Measurements from ENCODE around the gene SETD1B. TPM values are rescaled to one million over a fixed set of nuclear protein-coding genes. Genes with fewer than 3 reads are reported as not detected.

The SETD1B gene
- total RNA-seq, 1 donor from 2014 or later: 19.4 TPM

DNA sequence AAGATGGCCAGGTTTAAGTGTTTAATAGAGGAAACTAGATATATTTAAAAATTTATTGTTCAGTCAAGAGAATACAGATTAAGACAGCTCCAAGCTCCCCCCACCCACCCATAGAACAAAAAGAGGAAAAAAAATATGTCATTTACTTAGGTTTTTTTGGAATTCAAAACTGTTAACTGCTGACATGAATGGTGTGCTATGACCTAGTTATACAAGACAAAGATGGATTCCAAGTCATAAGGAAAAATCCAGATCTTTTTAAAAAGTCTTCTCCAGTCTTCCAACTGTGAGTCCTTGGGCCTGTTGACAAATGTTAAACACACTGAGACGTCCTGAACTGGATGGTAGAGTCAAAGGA lies 1.3 kb upstream of the SETD1B start:
- H3K4me3 Mint-ChIP-seq (ENCODE audit: unreplicated experiment): peak overlapping the region; percentile 78
- DNase-seq (ENCODE audit: low spot score): no peak
- H3K4me1 Mint-ChIP-seq (ENCODE audit: low read depth): peaks cover 43% of the 10 kb centered on the region

DNA sequence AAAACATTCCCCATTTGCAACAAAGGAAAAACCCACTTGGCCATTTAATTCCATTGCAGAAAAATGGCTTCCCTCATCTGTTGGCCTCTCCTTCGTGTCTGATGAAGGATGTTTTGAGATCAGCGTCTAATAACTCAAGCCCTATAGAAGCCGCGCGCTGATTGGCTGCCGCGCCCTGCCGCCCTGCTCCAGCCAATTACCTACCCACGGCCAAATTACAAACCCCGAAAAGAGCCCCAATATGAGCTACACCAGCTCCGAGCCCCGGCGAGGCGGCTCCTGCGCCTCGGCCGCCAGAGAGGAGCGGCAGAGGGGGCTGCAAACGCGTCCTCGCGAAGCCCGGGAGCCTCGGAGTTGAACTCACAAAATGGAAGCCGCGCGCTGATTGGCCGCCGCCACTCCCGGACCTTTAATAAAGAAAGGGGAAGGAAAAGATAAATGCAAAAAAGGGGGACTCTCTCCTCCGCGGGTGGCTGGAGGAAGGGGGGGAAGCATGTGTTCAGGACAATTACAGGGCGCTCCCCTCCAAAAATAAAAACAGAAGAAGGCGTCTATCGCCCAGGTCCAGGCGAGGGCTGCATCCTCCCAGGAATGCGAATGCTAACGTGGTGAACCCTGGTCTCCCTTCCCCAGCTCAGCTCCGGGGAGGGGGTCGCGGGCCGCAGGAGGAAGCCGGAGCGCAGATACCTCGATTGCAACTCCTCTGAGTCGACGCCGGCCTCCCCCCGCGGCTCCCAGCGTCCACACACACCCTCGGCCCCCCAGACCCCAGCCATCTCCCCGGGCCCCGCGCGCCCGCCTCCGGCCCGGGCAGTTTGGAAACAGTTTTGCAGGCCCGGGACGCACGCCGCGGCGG lies 738 bp upstream of the SETD1B start:
- H3K9me3 Mint-ChIP-seq (ENCODE audit: low read depth): no peaks in the 10 kb centered on the region
- no peaks in the 10 kb centered on the region for H3K27me3 Mint-ChIP-seq (ENCODE audit: low read depth)
- peaks cover 36% of the 10 kb centered on the region for H3K4me1 Mint-ChIP-seq (ENCODE audit: low read depth)
- H3K36me3 Mint-ChIP-seq (ENCODE audit: low read depth): peaks cover 6% of the 10 kb centered on the region
- TF ChIP-seq, protein P1, sequence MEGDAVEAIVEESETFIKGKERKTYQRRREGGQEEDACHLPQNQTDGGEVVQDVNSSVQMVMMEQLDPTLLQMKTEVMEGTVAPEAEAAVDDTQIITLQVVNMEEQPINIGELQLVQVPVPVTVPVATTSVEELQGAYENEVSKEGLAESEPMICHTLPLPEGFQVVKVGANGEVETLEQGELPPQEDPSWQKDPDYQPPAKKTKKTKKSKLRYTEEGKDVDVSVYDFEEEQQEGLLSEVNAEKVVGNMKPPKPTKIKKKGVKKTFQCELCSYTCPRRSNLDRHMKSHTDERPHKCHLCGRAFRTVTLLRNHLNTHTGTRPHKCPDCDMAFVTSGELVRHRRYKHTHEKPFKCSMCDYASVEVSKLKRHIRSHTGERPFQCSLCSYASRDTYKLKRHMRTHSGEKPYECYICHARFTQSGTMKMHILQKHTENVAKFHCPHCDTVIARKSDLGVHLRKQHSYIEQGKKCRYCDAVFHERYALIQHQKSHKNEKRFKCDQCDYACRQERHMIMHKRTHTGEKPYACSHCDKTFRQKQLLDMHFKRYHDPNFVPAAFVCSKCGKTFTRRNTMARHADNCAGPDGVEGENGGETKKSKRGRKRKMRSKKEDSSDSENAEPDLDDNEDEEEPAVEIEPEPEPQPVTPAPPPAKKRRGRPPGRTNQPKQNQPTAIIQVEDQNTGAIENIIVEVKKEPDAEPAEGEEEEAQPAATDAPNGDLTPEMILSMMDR (IDR thresholded peaks at IDR 0.05): no peak
- no peak for DNase-seq (ENCODE audit: low spot score)
- H3K27ac Mint-ChIP-seq (ENCODE audit: unreplicated experiment): peak overlapping the region; percentile 100
- H3K4me3 Mint-ChIP-seq (ENCODE audit: unreplicated experiment): peak overlapping the region; percentile 78

More for the DNA sequence above, 1.3 kb upstream of the SETD1B start:
- TF ChIP-seq, protein P1 (IDR thresholded peaks at IDR 0.05): no peak
- peak overlapping the region; percentile 100 for H3K27ac Mint-ChIP-seq (ENCODE audit: unreplicated experiment)
- peaks cover 6% of the 10 kb centered on the region for H3K36me3 Mint-ChIP-seq (ENCODE audit: low read depth)
- no peaks in the 10 kb centered on the region for H3K27me3 Mint-ChIP-seq (ENCODE audit: low read depth)
- no peaks in the 10 kb centered on the region for H3K9me3 Mint-ChIP-seq (ENCODE audit: low read depth)

DNA sequence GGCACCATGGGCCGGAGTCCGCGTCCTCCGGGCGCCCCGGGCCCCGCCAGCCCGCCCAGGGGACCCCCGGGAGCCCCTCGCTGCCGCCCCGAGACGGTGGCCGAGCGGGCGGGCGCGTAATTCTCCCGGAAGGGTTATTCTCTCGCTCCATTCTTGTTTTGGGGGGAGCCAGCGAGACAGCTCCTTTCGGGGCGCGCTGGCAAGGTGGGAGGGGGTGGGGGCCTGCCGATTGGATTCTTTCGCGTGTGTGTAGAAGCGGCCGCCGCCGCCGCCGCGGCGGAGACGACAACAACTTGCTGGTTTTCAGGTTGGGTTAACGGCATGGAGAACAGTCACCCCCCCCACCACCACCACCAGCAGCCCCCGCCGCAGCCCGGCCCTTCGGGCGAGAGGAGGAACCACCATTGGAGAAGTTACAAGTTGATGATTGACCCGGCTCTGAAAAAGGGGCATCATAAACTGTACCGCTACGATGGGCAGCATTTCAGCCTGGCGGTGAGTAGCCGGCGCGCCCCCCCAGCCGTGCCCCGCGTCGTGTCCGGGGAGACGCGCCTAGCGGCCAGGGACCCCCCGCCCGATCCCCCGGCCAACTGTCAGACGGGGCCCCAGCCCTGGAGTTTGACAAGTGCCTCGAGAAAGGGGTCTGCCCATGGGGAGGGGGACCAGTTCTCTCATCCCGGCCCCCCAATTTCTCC lies 755 bp downstream of the SETD1B start:
- Mint-ChIP-seq H3K27me3 (ENCODE audit: low read depth) (no peaks in the 10 kb centered on the region), H3K4me1 (ENCODE audit: low read depth) (peaks cover 23% of the 10 kb centered on the region), H3K4me3 (ENCODE audit: unreplicated experiment) (peak overlapping the region; percentile 93), H3K27ac (ENCODE audit: unreplicated experiment) (peak overlapping the region; percentile 97), H3K36me3 (ENCODE audit: low read depth) (peaks cover 11% of the 10 kb centered on the region), H3K9me3 (ENCODE audit: low read depth) (no peaks in the 10 kb centered on the region)
- no peak for DNase-seq (ENCODE audit: low spot score)
- TF ChIP-seq, protein P1 (IDR thresholded peaks at IDR 0.05): peak; percentile 8

GRCh38 chr12:121805171-121806008 lies 1.6 kb downstream of the SETD1B start:
- H3K27ac Mint-ChIP-seq (ENCODE audit: unreplicated experiment): peak overlapping the region; percentile 97
- no peaks in the 10 kb centered on the region for H3K27me3 Mint-ChIP-seq (ENCODE audit: low read depth)
- H3K9me3 Mint-ChIP-seq (ENCODE audit: low read depth): no peaks in the 10 kb centered on the region
- no peak for DNase-seq (ENCODE audit: low spot score)
- peaks cover 13% of the 10 kb centered on the region for H3K36me3 Mint-ChIP-seq (ENCODE audit: low read depth)
- peak overlapping the region; percentile 93 for H3K4me3 Mint-ChIP-seq (ENCODE audit: unreplicated experiment)
- TF ChIP-seq, protein P1 (IDR thresholded peaks at IDR 0.05): no peak
- H3K4me1 Mint-ChIP-seq (ENCODE audit: low read depth): peaks cover 23% of the 10 kb centered on the region

Measured in chondrocyte (in vitro differentiated cells).